Vagina (tissue), 2 donors: ENCODE measurements around the gene CISH.

Source experiments
- POLR2A ChIP-seq, 2 donors: fragments of 450-650 bp; IDR thresholded peaks; one replicate each; pipeline ENCODE4 v1.6.1; 2017; ENCODE audit warnings: antibody characterized with exemption in 2 of 2, mild to moderate bottlenecking in 2 of 2, moderate library complexity in 2 of 2
- POLR2AphosphoS5 ChIP-seq, 2 donors: sonication (generic); formaldehyde crosslinking; IDR thresholded peaks; one replicate each; pipeline ENCODE4 v1.9.0; 2017; ENCODE audit warnings: antibody characterized with exemption in 2 of 2, mild to moderate bottlenecking in 2 of 2, low read depth in 1 of 2; ENCODE audit not compliant: insufficient read depth in 1 of 2

- TF ChIP-seq POLR2A (IDR thresholded peaks at IDR 0.05) (no peak), POLR2AphosphoS5 (IDR thresholded peaks at IDR 0.05; ENCODE audit: insufficient read depth in 1 of 2, low read depth in 1 of 2) (no peak)
Measured at GRCh38 chr3:50602595-50603191, 8.9 kb downstream of the CISH start.
